NCI-H1092 treated with DMSO at 0.1 percent for 48 hours (cell line): ENCODE data around the gene ERAS.
A peak's percentile ranks its signal among the peaks of the same experiment; 100 is the strongest.
"Not testable (repeated sequence)": the region's sequence is repeated elsewhere in the genome, so short reads cannot be mapped to it uniquely, and the experiment has no call there.

Source experiments
- DNase-seq: peaks from one replicate; lab custom pipeline; 2025; lab: John Stamatoyannopoulos, UW

The ERAS gene

GRCh38 chrX:48833542-48834138 is 7.3 kb downstream of the ERAS start:
- peak; percentile 22 for DNase-seq

- DNase-seq: peak; percentile 3
Observed at GRCh38 chrX:48834383-48834709, 8.0 kb downstream of the ERAS start.

GRCh38 chrX:48835524-48836329 is 9.4 kb downstream of the ERAS start, which contains the start of gene PCSK1N:
TSS of gene PCSK1N (minus strand) at chrX:48835610. CDS start at chrX:48835532, 78 bp downstream.
- peak; percentile 82 for DNase-seq

- no peak for DNase-seq
Observed at GRCh38 chrX:48839686-48840085, 13.4 kb downstream of the ERAS start.

GRCh38 chrX:48848847-48849246 is 22.5 kb downstream of the ERAS start:
- DNase-seq: no peak

- no peak for DNase-seq
Observed at GRCh38 chrX:48852857-48853256, 26.5 kb downstream of the ERAS start.

GRCh38 chrX:48853494-48853893 is 27.2 kb downstream of the ERAS start:
- not testable (repeated sequence) for DNase-seq

- DNase-seq: not testable (repeated sequence)
Observed at GRCh38 chrX:48854121-48854804, 27.9 kb downstream of the ERAS start.

- DNase-seq: peak; percentile 17
Observed at GRCh38 chrX:48854898-48855297, 28.6 kb downstream of the ERAS start.

- no peak for DNase-seq
Observed at GRCh38 chrX:48864210-48864609, 37.9 kb downstream of the ERAS start.

GRCh38 chrX:48872017-48872416 is 45.7 kb downstream of the ERAS start:
- DNase-seq: not testable (repeated sequence)

- not testable (repeated sequence) for DNase-seq
Observed at GRCh38 chrX:48876944-48877343, 50.6 kb downstream of the ERAS start.
